ENCODE data around the gene MAPK11. TPM values are rescaled to one million over a fixed set of nuclear protein-coding genes. Genes with fewer than 3 reads are reported as not detected.

The MAPK11 gene
- total RNA-seq, 1 experiment from 2014 or later: 7.6 TPM

GRCh38 chr22:50307890-50308596 lies 37.9 kb upstream of the MAPK11 start:
- DNase-seq (ENCODE audit: low read depth): no peak

- peak; percentile 80 for DNase-seq (ENCODE audit: low read depth)
These were observed 36.9 kb upstream of the MAPK11 start, which contains the start of gene PLXNB2 for GRCh38 chr22:50306753-50307749. TSS of gene PLXNB2 (minus strand) at chr22:50307646. CDS start at chr22:50290584, 17,062 bp downstream.

- peak; percentile 98 for DNase-seq (ENCODE audit: low read depth)
These were observed 35.9 kb upstream of the MAPK11 start for GRCh38 chr22:50305923-50306566.

GRCh38 chr22:50305393-50305922 lies 35.3 kb upstream of the MAPK11 start:
- DNase-seq (ENCODE audit: low read depth): no peak

- DNase-seq (ENCODE audit: low read depth): peak; percentile 82
These were observed 34.6 kb upstream of the MAPK11 start for GRCh38 chr22:50304528-50305392.

- no peak for DNase-seq (ENCODE audit: low read depth)
These were observed 33.8 kb upstream of the MAPK11 start for GRCh38 chr22:50303848-50304527.

- DNase-seq (ENCODE audit: low read depth): no peak
These were observed 33.3 kb upstream of the MAPK11 start for GRCh38 chr22:50303515-50303847.

GRCh38 chr22:50302564-50302963 lies 32.4 kb upstream of the MAPK11 start:
- DNase-seq (ENCODE audit: low read depth): no peak

GRCh38 chr22:50302041-50302541 lies 31.9 kb upstream of the MAPK11 start:
- DNase-seq (ENCODE audit: low read depth): no peak

GRCh38 chr22:50301581-50301991 lies 31.4 kb upstream of the MAPK11 start:
- DNase-seq (ENCODE audit: low read depth): no peak

GRCh38 chr22:50300620-50301257 lies 30.6 kb upstream of the MAPK11 start:
- no peak for DNase-seq (ENCODE audit: low read depth)

GRCh38 chr22:50299785-50300619 lies 29.8 kb upstream of the MAPK11 start:
- no peak for DNase-seq (ENCODE audit: low read depth)

GRCh38 chr22:50298937-50299784 lies 29.0 kb upstream of the MAPK11 start:
- DNase-seq (ENCODE audit: low read depth): no peak

- DNase-seq (ENCODE audit: low read depth): no peak
These were observed 28.1 kb upstream of the MAPK11 start for GRCh38 chr22:50298266-50298637.

GRCh38 chr22:50297510-50298265 lies 27.5 kb upstream of the MAPK11 start:
- DNase-seq (ENCODE audit: low read depth): no peak

- no peak for DNase-seq (ENCODE audit: low read depth)
These were observed 26.7 kb upstream of the MAPK11 start for GRCh38 chr22:50296658-50297490.

All from LHCN-M2 (cell line).